ENCODE data around the gene ODF4.

Gene ODF4

DNA sequence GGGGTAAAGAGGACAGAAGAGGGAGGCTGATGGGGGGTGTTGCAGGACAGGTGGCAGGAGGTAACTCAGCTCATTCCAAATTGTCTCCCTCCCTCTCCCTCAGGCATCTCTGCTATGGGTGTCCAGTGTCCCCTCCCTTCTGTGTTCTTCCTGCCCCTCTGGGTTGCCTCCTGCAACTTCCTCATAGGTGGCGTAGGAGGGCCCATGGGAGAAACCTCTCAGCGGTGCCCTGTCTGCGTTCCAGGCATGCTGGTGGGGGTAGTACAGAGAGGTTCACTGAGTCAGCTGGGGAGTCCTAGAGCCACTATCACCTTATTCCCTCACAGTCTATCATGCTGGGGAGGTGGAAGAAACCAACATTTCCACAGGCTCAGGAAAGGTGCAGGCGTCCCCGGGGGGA lies 14.7 kb upstream of the ODF4 start:
- peaks cover 0 to 3% of the 10 kb centered on the region in 2 donors for H3K4me1 ChIP-seq (ENCODE audit: control insufficient read depth in 2 of 2, insufficient read depth in 2 of 2, low read length in 2 of 2)
- H3K9ac ChIP-seq (ENCODE audit: low read depth in 1 of 2, low read length in 2 of 2): no peak overlapping the region
- peaks cover 17 to 22% of the 10 kb centered on the region in 2 donors for H3K27me3 ChIP-seq (ENCODE audit: control insufficient read depth in 2 of 2, insufficient read depth in 2 of 2, low read length in 2 of 2)
- H3K4me3 ChIP-seq (ENCODE audit: low read length in 2 of 2): no peak overlapping the region
- no peaks in the 10 kb centered on the region for H3K9me3 ChIP-seq (ENCODE audit: control insufficient read depth in 2 of 2, low read length in 2 of 2)
- no peaks in the 10 kb centered on the region for H3K36me3 ChIP-seq (ENCODE audit: control insufficient read depth in 2 of 2, insufficient read depth in 2 of 2, low read length in 2 of 2)
- no peak overlapping the region for H3K27ac ChIP-seq (ENCODE audit: low read depth in 2 of 2, low read length in 2 of 2)

DNA sequence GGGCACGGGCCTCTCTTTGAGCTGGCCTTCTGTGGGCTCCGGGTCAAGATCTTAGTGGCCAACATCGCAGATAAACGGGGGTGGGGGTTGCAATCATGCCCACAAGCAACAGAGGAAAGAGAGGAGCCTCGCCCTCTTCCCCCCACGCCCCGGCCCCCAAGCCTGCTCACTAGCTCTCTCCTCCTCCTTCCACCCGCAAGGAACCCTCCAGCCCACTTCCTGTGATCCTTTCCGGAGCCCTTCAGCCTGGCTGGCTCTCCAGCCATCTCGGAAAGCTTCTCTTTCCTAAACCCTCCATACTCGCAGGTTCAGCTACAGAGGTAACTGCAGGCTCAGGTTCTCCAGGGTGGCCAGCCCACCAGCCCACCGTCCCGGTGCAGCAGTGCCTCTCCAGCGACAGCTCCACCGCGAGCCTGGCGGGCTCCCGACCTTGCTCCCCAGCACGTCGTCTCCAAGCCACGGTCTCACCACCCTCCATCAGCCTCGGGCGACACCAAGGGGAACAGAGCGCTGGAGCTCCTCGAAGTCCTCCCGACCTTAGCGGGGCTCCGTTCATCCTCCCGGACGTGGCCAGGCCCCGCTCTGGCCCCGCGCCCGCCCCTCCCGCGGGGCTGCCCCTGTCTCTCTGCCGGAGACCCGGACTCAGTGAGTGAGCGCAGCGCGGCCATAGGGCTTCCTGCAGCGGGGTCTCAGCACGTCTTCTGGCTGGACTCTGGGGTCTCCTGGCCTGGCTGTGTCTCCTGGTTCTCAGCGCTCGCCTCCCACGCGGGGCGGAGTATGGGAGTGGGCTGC lies 12.9 kb upstream of the ODF4 start:
- H3K9ac ChIP-seq (ENCODE audit: low read depth in 1 of 2, low read length in 2 of 2): peak overlapping the region; percentile 17 to 36
- no peaks in the 10 kb centered on the region for H3K9me3 ChIP-seq (ENCODE audit: control insufficient read depth in 2 of 2, low read length in 2 of 2)
- H3K4me3 ChIP-seq (ENCODE audit: low read length in 2 of 2): peak overlapping the region; percentile 45 to 68
- peak overlapping the region in 1 of 2 donors; percentile 56 for H3K27ac ChIP-seq (ENCODE audit: low read depth in 2 of 2, low read length in 2 of 2)
- H3K36me3 ChIP-seq (ENCODE audit: control insufficient read depth in 2 of 2, insufficient read depth in 2 of 2, low read length in 2 of 2): no peaks in the 10 kb centered on the region
- H3K4me1 ChIP-seq (ENCODE audit: control insufficient read depth in 2 of 2, insufficient read depth in 2 of 2, low read length in 2 of 2): peaks cover 0 to 3% of the 10 kb centered on the region in 2 donors
- peaks cover 17 to 22% of the 10 kb centered on the region in 2 donors for H3K27me3 ChIP-seq (ENCODE audit: control insufficient read depth in 2 of 2, insufficient read depth in 2 of 2, low read length in 2 of 2)

DNA sequence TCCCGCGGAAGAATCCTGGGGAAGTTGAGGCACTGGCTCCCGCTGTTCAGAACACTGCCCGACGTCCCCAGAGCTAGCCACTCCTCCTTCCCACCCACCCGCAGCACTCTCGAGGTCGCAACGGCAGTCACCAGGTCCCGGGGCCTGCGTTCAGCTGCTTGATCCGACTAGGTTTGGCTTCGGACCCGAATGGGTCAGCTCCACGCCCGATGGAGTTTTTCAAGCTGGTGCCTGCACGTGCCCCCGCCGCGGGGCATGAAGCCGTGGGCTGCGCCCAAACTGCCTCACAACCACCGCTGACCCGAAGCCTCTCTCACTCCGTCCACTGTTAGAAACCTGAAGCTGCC lies 12.4 kb upstream of the ODF4 start:
- H3K36me3 ChIP-seq (ENCODE audit: control insufficient read depth in 2 of 2, insufficient read depth in 2 of 2, low read length in 2 of 2): no peaks in the 10 kb centered on the region
- peaks cover 17 to 22% of the 10 kb centered on the region in 2 donors for H3K27me3 ChIP-seq (ENCODE audit: control insufficient read depth in 2 of 2, insufficient read depth in 2 of 2, low read length in 2 of 2)
- peak overlapping the region; percentile 17 to 36 for H3K9ac ChIP-seq (ENCODE audit: low read depth in 1 of 2, low read length in 2 of 2)
- no peak overlapping the region for H3K27ac ChIP-seq (ENCODE audit: low read depth in 2 of 2, low read length in 2 of 2)
- H3K4me1 ChIP-seq (ENCODE audit: control insufficient read depth in 2 of 2, insufficient read depth in 2 of 2, low read length in 2 of 2): peaks cover 0 to 3% of the 10 kb centered on the region in 2 donors
- H3K4me3 ChIP-seq (ENCODE audit: low read length in 2 of 2): peak overlapping the region; percentile 45 to 68
- H3K9me3 ChIP-seq (ENCODE audit: control insufficient read depth in 2 of 2, low read length in 2 of 2): no peaks in the 10 kb centered on the region

DNA sequence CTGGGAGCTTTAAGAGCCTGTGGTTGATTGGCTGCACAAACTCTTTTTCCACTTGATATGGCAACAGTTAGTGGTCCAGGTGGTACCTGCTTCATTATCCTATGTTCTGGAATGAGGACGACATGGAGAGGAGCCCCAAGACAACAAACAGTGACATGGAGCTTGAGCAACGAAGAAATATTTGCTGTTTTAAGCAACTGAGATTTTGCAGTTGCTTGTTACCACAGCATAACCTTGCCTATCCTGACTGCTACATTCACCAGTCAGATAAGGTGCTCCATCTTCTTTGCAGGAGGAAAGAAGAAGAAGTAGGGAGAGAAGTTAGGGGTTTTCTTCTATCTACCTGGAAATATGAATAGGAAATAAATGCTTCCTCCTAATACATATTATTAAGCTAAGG lies 7.5 kb upstream of the ODF4 start:
- Histone ChIP-seq H3K36me3 (ENCODE audit: control insufficient read depth in 2 of 2, insufficient read depth in 2 of 2, low read length in 2 of 2) (no peaks in the 10 kb centered on the region), H3K4me3 (ENCODE audit: low read length in 2 of 2) (no peak overlapping the region), H3K9ac (ENCODE audit: low read depth in 1 of 2, low read length in 2 of 2) (no peak overlapping the region), H3K4me1 (ENCODE audit: control insufficient read depth in 2 of 2, insufficient read depth in 2 of 2, low read length in 2 of 2) (peaks cover 0 to 1% of the 10 kb centered on the region in 2 donors), H3K27me3 (ENCODE audit: control insufficient read depth in 2 of 2, insufficient read depth in 2 of 2, low read length in 2 of 2) (peaks cover 8% of the 10 kb centered on the region in 2 donors), H3K27ac (ENCODE audit: low read depth in 2 of 2, low read length in 2 of 2) (no peak overlapping the region), H3K9me3 (ENCODE audit: control insufficient read depth in 2 of 2, low read length in 2 of 2) (no peaks in the 10 kb centered on the region)

DNA sequence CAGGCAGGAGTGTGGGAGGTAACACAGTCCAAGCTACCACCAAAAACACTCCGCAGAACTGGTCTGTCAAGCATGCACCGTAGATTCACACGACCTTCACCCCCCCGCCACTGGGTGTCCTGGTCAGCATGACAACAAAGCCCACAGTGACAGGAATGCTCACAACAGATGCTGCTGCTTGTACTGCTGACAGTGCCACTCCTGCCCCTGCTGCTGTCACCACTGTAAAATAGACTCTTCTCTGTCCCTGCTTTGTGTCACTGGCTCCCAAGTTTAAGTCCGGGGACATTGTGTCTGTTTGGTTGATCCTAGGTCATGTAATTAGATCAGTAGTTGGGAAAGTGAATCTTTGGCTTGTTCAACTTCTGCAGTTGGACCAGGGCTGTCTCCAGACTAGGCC lies 7.0 kb upstream of the ODF4 start:
- Histone ChIP-seq H3K27ac (ENCODE audit: low read depth in 2 of 2, low read length in 2 of 2) (no peak overlapping the region), H3K4me3 (ENCODE audit: low read length in 2 of 2) (no peak overlapping the region), H3K27me3 (ENCODE audit: control insufficient read depth in 2 of 2, insufficient read depth in 2 of 2, low read length in 2 of 2) (peaks cover 4% of the 10 kb centered on the region in 2 donors), H3K9me3 (ENCODE audit: control insufficient read depth in 2 of 2, low read length in 2 of 2) (no peaks in the 10 kb centered on the region), H3K4me1 (ENCODE audit: control insufficient read depth in 2 of 2, insufficient read depth in 2 of 2, low read length in 2 of 2) (no peaks in the 10 kb centered on the region), H3K9ac (ENCODE audit: low read depth in 1 of 2, low read length in 2 of 2) (no peak overlapping the region), H3K36me3 (ENCODE audit: control insufficient read depth in 2 of 2, insufficient read depth in 2 of 2, low read length in 2 of 2) (no peaks in the 10 kb centered on the region)

DNA sequence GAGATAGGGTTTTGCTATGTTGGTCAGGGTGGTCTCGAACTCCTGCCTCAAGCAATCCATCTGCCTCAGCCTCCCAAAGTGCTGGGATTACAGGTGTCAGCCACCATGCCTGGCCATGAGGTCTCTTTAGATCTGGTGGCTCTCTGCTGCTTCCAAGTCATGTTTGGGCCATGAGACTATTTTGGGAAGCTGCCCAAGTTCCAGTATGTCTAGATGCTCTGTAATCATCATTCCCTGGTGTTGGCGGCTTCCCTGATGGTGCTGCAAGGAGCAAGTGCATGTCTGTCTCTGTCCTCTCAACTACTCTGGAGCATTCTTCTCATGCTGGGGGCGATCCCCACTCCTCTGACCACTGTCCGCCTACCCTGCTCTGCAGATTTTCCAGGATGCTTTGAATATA lies 6.4 kb upstream of the ODF4 start:
- H3K27me3 ChIP-seq (ENCODE audit: control insufficient read depth in 2 of 2, insufficient read depth in 2 of 2, low read length in 2 of 2): no peaks in the 10 kb centered on the region
- no peaks in the 10 kb centered on the region for H3K4me1 ChIP-seq (ENCODE audit: control insufficient read depth in 2 of 2, insufficient read depth in 2 of 2, low read length in 2 of 2)
- no peak overlapping the region for H3K9ac ChIP-seq (ENCODE audit: low read depth in 1 of 2, low read length in 2 of 2)
- no peak overlapping the region for H3K27ac ChIP-seq (ENCODE audit: low read depth in 2 of 2, low read length in 2 of 2)
- H3K4me3 ChIP-seq (ENCODE audit: low read length in 2 of 2): no peak overlapping the region
- no peaks in the 10 kb centered on the region for H3K36me3 ChIP-seq (ENCODE audit: control insufficient read depth in 2 of 2, insufficient read depth in 2 of 2, low read length in 2 of 2)
- no peaks in the 10 kb centered on the region for H3K9me3 ChIP-seq (ENCODE audit: control insufficient read depth in 2 of 2, low read length in 2 of 2)

DNA sequence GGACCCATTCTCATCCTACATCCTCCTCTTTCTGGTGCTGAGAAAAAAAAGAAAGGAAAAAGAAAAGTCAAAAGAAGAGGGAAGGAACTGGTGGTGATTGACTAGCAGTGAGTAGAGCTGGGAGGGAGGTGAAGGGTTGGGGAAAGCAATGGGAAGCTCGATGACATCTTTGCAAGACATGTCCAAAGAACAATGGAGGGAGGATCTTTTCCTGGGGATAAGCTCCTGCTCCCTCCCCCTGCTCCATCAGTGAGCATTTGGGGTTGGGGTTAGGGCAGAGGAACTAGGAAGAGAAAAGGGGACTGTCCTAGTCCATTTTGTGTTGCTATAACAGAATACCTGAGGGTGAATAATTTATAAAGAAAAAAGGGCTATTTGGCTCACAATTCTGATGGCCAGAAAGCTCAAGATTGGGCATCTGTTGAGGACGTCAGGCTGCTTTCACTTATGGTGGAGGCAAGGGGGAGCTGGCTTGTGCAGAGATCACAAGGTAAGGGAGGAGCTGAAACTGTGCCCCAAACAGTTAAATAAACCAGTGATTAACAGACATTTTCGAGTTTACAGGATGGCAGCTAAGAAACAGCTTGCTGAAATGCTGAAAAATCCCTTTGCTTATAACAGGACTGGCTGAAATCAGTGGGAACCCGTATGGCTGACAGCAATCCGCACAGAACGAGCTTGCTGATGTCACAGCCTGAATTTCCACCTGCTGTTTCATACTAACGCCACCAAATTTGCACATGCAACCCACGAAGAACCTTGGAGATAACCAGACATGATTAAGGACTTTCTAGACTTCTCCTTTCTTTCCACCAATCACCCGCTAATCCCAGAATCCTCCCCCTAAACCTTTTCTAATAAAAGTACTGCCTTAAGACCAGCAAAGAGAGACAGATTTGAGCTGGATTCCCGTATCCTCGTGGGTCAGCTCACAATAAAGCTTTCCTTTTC lies 1.6 kb upstream of the ODF4 start:
- H3K27ac ChIP-seq (ENCODE audit: low read depth in 2 of 2, low read length in 2 of 2): no peak overlapping the region
- H3K4me3 ChIP-seq (ENCODE audit: low read length in 2 of 2): peak overlapping the region in 1 of 2 donors; percentile 8
- H3K27me3 ChIP-seq (ENCODE audit: control insufficient read depth in 2 of 2, insufficient read depth in 2 of 2, low read length in 2 of 2): no peaks in the 10 kb centered on the region
- H3K4me1 ChIP-seq (ENCODE audit: control insufficient read depth in 2 of 2, insufficient read depth in 2 of 2, low read length in 2 of 2): no peaks in the 10 kb centered on the region
- no peaks in the 10 kb centered on the region for H3K36me3 ChIP-seq (ENCODE audit: control insufficient read depth in 2 of 2, insufficient read depth in 2 of 2, low read length in 2 of 2)
- no peaks in the 10 kb centered on the region for H3K9me3 ChIP-seq (ENCODE audit: control insufficient read depth in 2 of 2, low read length in 2 of 2)
- no peak overlapping the region for H3K9ac ChIP-seq (ENCODE audit: low read depth in 1 of 2, low read length in 2 of 2)

DNA sequence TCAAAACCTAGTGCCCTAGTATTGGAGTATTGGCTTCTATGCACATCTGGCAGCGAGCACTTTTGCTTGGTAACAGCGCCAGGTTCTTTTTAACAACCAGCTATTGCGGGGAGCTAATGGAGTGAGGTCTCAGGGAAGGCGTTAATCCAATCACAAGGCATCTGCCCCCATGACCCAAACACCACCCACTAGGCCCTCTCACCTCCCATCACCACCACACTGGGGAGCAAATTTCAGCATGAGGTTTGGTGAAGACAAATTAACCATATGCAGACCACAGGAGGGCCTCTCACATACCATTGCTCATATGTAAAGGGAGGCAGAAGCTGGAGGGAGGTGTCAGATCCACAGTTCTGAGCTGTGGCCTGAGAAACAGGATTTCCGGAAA lies 893 bp upstream of the ODF4 start:
- no peak overlapping the region for H3K9ac ChIP-seq (ENCODE audit: low read depth in 1 of 2, low read length in 2 of 2)
- no peaks in the 10 kb centered on the region for H3K9me3 ChIP-seq (ENCODE audit: control insufficient read depth in 2 of 2, low read length in 2 of 2)
- H3K4me3 ChIP-seq (ENCODE audit: low read length in 2 of 2): no peak overlapping the region
- no peaks in the 10 kb centered on the region for H3K4me1 ChIP-seq (ENCODE audit: control insufficient read depth in 2 of 2, insufficient read depth in 2 of 2, low read length in 2 of 2)
- H3K36me3 ChIP-seq (ENCODE audit: control insufficient read depth in 2 of 2, insufficient read depth in 2 of 2, low read length in 2 of 2): no peaks in the 10 kb centered on the region
- no peaks in the 10 kb centered on the region for H3K27me3 ChIP-seq (ENCODE audit: control insufficient read depth in 2 of 2, insufficient read depth in 2 of 2, low read length in 2 of 2)
- no peak overlapping the region for H3K27ac ChIP-seq (ENCODE audit: low read depth in 2 of 2, low read length in 2 of 2)

DNA sequence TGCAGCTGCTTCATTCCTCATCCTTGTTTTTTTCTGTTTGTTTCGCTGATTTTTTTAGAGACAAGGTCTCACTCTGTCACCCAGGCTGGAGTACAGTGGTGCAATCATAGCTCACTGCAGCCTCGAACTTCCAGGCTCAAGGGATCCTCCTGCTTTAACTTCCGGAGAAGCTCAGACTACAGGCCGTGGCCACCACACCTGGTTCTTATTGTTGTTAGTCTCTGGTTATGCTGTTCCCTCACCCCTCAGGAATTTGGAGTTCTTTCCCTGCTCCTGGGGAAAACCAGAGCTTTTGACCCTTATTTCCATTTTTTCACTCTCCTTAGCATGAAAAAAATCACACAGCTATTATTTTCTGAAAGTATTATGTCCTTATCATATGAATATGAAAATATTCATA lies 1.8 kb downstream of the ODF4 start:
- Histone ChIP-seq H3K9ac (ENCODE audit: low read depth in 1 of 2, low read length in 2 of 2) (no peak overlapping the region), H3K27me3 (ENCODE audit: control insufficient read depth in 2 of 2, insufficient read depth in 2 of 2, low read length in 2 of 2) (peaks cover 5 to 7% of the 10 kb centered on the region in 2 donors), H3K9me3 (ENCODE audit: control insufficient read depth in 2 of 2, low read length in 2 of 2) (no peaks in the 10 kb centered on the region), H3K4me3 (ENCODE audit: low read length in 2 of 2) (no peak overlapping the region), H3K27ac (ENCODE audit: low read depth in 2 of 2, low read length in 2 of 2) (no peak overlapping the region), H3K4me1 (ENCODE audit: control insufficient read depth in 2 of 2, insufficient read depth in 2 of 2, low read length in 2 of 2) (no peaks in the 10 kb centered on the region), H3K36me3 (ENCODE audit: control insufficient read depth in 2 of 2, insufficient read depth in 2 of 2, low read length in 2 of 2) (no peaks in the 10 kb centered on the region)

DNA sequence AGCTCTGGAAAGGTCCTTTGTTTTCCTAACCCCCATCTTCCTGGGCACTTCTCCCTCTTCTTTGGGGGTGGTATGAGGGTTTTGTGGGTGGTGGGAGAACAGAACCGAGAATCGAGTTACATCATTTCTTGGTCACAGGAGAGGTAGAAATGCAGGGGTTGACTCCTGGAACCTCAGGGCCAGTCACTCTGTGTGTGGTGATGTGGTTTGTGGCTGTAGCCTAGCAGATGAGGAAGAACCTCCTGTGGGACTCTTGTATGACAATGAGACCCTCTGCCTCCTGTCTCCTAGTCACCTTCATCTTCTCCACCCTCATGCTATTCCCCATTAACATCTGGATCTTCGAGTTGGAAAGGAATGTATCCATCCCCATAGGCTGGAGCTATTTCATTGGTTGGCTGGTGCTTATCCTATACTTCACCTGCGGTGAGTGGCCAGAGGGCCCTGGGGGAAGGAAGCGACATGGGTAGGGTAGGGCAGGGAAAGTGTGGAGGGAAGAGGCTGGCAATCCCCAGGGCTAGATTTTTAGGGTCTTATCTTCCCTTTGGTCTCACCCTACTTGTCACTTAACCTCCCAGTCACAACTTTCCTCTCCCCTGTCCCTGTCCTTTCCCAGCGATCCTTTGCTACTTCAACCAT lies 5.5 kb downstream of the ODF4 start:
- no peak overlapping the region for H3K4me3 ChIP-seq (ENCODE audit: low read length in 2 of 2)
- H3K27me3 ChIP-seq (ENCODE audit: control insufficient read depth in 2 of 2, insufficient read depth in 2 of 2, low read length in 2 of 2): peaks cover 7 to 9% of the 10 kb centered on the region in 2 donors
- H3K36me3 ChIP-seq (ENCODE audit: control insufficient read depth in 2 of 2, insufficient read depth in 2 of 2, low read length in 2 of 2): no peaks in the 10 kb centered on the region
- H3K4me1 ChIP-seq (ENCODE audit: control insufficient read depth in 2 of 2, insufficient read depth in 2 of 2, low read length in 2 of 2): no peaks in the 10 kb centered on the region
- H3K9ac ChIP-seq (ENCODE audit: low read depth in 1 of 2, low read length in 2 of 2): no peak overlapping the region
- H3K27ac ChIP-seq (ENCODE audit: low read depth in 2 of 2, low read length in 2 of 2): no peak overlapping the region
- no peaks in the 10 kb centered on the region for H3K9me3 ChIP-seq (ENCODE audit: control insufficient read depth in 2 of 2, low read length in 2 of 2)
